Measurements from ENCODE around the gene EML1.
A peak's percentile ranks its signal among the peaks of the same experiment; 100 is the strongest.

The EML1 gene

GRCh38 chr14:99971087-99971940 lies 178.1 kb downstream of the EML1 start:
- DNase-seq: peak; percentile 86

- peak; percentile 45 for DNase-seq
These were observed 178.9 kb downstream of the EML1 start for GRCh38 chr14:99971941-99972747.

GRCh38 chr14:99972748-99973466 lies 179.7 kb downstream of the EML1 start:
- no peak for DNase-seq

GRCh38 chr14:99975190-99975589 lies 182.0 kb downstream of the EML1 start:
- no peak for DNase-seq

GRCh38 chr14:99976021-99976420 lies 182.8 kb downstream of the EML1 start:
- no peak for DNase-seq

- no peak for DNase-seq
These were observed 183.5 kb downstream of the EML1 start for GRCh38 chr14:99976681-99977080.

GRCh38 chr14:99980299-99980698 lies 187.1 kb downstream of the EML1 start:
- no peak for DNase-seq

GRCh38 chr14:99981806-99982205 lies 188.6 kb downstream of the EML1 start:
- DNase-seq: no peak

- DNase-seq: peak; percentile 58
These were observed 189.5 kb downstream of the EML1 start for GRCh38 chr14:99982537-99983250.

- DNase-seq: no peak
These were observed 190.2 kb downstream of the EML1 start for GRCh38 chr14:99983251-99984015.

GRCh38 chr14:99984036-99984435 lies 190.8 kb downstream of the EML1 start:
- DNase-seq: no peak

- no peak for DNase-seq
These were observed 193.2 kb downstream of the EML1 start for GRCh38 chr14:99986396-99986795.

GRCh38 chr14:99989032-99989431 lies 195.8 kb downstream of the EML1 start:
- DNase-seq: no peak

GRCh38 chr14:99990268-99991170 lies 197.3 kb downstream of the EML1 start:
- no peak for DNase-seq

- DNase-seq: no peak
These were observed 198.1 kb downstream of the EML1 start for GRCh38 chr14:99991331-99991730.

Measured in activated T-cell treated with anti-CD3 and anti-CD28 coated beads, Interleukin-2, amount 50 U/mL, for 1 hour (primary cell).